ENCODE results near the gene NUTF2.

NUTF2 gene

DNA sequence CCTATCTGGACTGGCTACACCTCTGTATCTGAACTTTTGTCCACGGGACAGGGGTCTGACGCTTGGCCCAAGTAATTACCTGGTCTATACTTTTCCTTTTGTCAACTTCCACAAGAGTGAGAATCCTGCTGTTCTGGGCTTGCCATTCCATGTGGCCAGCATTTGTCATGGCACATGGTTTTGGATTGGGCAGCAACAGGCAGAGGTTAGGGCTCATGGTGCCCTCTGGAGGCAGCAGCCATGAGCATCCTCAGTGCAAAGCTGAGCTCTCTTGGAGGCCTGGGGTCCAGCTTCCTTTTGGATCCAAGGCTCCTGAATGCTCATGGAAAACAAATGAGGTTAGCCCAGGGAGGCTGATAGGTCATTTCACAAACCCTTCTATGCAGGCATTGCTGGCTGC lies 18.6 kb downstream of the NUTF2 start:
- peak; percentile 35 for DNase-seq

DNA sequence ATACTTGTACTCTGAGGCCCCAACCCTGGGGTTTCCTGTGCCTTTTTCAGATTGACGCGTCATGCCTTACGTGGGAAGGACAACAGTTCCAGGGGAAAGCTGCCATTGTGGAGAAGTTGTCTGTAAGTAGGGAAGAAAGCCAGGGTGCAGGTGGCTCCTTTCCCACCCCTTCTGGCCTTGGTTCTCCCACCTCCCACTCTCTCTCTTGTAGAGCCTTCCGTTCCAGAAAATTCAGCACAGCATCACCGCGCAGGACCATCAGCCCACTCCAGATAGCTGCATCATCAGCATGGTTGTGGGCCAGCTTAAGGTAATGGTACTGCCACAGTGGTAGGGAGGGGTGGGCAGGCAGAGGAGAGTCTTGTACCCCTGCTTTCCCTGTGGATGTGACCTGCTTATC lies 21.6 kb downstream of the NUTF2 start:
- no peak for DNase-seq

DNA sequence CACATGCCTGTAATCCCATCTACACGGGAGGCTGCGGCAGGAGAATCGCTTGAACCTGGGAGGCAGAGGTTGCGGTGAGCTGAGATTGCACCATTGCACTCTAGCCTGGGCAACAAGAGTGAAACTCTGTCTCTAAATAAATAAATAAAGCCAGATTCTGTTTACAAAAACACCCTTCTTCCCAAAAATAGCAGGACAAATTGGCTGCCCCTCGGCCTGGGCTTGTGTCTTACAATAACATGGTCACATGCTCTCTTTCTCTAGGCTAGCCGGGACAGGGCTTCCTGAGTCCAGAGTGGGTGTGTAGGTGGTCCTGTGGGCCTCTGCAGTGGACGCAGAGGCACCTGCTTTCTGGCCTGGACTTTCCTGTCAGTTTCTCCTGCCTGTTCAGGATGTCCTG lies 22.9 kb downstream of the NUTF2 start:
- DNase-seq = no peak

DNA sequence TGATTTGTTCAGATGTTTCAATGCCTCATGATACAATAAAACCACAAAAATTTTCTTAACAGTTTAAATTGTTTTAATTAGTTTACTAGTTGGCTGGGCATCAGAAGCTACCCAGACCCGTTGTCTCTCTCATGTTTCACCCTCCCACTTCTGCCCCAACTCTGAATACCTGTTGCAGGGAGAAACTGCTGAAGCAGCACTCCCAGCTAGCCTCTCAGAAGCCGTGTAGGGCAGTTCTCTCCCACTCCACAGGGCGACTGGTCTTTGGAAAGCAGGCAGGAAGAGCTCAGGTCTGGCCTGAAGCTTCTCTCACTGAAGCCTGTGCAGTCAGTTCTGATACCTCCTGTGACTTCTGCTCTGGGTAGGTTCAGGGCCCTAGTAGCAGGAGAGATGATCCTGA lies 24.5 kb downstream of the NUTF2 start:
- DNase-seq = no peak

DNA sequence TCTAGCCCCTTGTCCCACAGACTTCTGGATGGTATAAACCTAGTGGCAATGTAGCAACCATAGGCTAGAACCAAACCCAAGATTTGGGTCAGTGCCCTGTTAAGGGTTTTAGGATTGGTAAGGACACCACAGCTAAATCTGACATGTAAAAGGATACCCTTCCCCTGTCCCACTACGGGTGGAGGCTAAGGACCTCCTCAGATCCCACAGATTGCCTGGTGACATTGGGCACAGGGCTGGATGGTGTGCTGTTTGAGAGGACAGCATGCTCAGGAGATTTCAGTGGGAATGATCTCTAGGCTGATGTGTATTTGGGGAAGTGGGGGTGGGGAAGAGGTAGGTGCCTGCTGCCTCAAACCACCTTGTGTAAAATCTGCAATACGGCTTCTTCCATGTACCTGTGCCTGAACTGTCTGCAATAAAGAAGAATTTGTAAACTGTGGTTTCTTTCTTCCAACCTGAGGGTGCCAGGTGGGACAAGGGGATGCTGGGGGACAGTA lies 25.4 kb downstream of the NUTF2 start:
- no peak for DNase-seq

DNA sequence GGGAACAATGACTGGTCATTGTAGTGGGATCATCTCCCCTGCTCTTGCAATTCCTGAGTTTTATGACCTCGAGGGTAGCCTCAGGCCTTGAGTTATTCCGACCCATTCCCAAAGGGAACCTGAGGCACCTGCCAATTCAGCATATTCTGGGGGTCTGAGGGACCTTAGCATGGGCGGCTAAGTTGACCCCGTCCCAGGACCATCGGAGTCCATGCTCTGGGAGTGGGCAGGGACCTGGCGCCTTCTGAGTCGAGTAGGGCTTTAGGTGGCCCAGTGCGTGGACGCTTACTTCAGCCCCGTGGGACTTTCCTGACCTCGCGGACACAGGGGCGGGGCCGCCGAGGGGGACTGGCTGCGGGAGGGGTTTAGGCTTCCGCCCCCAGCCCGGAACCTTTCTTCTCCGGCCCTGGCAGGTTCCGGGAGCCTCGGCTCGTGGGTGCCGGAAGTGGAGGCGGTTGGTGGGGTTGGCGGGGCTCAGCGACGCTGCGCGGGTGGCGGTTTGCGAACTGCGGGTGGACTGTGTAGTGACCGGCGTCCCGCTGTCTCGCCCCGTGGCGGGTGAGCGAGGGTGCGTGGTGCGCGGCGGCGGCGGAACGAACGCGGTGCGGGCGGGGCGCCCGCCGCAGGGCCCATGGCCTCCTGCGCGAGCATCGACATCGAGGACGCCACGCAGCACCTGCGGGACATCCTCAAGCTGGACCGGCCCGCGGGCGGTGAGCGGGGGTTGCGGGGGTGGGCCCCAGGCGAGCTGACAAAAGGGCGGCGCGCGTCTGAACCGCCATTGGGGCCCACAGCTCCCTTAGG lies 26.1 kb downstream of the NUTF2 start, which contains the start of gene EDC4:
EDC4 (plus strand) TSS at position 422 of the 804 bp plus-strand sequence; CDS start at position 632, 210 bp downstream.
- DNase-seq = peak; percentile 91

DNA sequence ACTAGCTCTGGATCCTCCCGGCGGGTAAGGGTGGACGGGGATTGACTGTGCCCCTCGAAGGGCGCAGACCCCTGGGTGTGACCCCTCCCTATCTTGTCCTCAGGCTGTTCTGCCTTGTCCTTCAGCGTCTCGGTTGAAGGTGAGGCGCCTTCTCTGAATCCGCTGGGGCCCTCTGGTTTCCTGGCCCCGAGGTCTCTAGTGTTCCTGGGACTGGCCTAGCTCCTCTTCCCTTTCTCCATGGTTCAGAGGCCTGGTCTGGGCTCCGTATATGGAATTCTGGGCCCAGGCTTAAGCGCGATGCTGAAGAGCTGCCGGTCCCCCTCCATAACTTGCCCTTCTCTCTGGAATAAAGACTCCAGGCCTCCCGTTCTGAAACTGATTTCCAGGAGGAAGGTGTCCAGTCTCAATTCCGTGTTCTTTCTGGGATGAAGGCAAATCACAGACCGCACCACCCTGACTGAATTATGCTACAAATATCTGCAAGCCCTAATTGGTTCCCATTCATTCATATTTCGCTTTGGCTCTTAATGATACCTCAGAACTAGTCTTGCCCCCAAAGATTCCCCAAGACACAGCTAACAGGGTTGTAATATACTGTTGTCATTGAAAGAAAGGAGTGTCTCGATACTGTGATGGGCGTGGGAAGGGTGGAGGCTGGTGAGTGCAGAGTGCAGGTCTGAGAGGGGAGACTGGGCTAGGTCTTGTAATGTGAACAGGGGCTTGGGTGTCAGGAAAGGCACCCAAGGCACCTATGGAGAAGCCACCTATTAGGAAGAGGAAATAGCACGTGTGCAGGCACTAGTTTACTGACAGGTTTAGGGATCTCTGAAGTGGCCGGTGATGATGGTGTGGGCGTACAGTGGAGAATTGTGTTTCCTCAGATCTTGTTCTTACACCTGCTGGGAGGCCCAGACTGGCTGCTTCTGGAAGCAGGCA lies 27.0 kb downstream of the NUTF2 start:
- no peak for DNase-seq

DNA sequence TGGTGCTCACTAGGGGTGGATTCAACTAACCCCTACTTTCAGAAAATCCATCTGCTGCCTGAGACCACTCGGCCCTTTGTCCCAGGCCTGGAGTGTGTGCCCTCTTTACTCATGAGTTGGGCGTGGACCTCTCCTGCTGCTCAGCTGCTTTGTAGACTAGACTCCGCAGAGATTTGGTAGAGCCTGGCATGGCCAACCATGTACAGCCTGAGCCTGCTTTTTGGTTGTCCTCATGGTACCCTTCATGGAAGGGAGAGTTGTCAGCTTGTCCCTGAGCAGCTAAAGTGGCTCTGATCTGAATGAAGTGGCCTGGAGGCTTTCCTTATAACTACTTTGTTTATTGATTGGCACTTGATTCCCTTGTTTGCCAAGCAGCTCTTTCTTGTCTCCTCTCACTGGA lies 27.6 kb downstream of the NUTF2 start:
- DNase-seq = no peak

DNA sequence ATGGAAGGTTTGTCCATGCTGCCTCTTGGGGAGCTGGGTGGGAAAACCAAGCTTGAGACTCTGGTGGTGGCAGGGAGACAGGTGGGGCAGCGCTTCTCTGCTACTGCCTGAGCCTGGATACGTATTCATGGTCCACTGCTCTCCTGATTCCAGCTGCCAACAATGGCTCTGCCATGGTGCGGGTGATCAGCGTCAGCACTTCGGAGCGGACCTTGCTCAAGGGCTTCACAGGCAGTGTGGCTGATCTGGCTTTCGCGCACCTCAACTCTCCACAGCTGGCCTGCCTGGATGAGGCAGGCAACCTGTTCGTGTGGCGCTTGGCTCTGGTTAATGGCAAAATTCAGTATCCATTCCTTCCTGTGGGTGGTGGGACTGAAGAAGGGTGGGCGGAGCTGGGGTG lies 30.3 kb downstream of the NUTF2 start:
- no peak for DNase-seq

DNA sequence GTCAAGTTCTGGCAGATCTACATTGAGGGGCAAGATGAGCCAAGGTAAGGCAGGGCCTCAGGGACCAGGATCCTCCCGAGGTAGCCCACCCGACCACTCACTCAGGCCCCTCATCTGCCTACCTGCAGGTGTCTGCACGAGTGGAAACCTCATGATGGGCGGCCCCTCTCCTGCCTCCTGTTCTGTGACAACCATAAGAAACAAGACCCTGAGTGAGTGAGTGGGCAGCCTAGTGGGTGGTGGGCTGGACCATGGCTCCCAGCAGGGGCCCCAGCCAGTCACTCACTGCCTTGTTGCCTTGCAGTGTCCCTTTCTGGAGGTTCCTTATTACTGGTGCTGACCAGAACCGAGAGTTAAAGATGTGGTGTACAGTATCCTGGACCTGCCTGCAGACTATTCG lies 31.5 kb downstream of the NUTF2 start:
- DNase-seq = no peak

DNA sequence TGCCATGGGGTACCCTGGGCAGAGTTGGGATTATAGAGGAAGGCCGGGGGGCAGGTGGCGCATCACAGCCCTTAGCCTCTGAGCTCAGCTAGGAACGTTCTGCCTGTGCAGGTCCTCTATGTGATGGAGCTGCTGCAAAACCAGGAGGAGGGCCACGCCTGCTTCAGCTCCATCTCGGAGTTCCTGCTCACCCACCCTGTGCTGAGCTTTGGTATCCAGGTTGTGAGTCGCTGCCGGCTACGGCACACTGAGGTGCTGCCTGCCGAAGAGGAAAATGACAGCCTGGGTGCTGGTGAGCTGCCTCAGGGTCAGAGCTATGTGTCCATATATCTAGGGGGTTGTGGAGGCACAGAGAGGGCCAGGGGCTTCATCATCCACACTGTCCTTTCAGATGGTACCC lies 32.1 kb downstream of the NUTF2 start:
- no peak for DNase-seq

DNA sequence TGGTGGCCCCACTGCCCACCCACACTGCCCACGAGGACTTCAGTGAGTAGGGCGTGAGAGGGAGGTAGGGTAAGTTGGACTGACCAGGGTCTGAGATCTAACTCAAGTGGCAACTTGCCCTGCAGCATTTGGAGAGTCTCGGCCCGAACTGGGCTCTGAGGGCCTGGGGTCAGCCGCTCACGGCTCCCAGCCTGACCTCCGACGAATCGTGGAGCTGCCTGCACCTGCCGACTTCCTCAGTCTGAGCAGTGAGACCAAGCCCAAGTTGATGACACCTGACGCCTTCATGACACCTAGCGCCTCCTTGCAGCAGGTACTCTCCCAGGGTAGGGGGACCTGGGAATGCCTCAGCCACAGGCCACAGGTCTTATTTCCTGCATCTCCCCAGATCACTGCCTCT lies 32.7 kb downstream of the NUTF2 start:
- no peak for DNase-seq

DNA sequence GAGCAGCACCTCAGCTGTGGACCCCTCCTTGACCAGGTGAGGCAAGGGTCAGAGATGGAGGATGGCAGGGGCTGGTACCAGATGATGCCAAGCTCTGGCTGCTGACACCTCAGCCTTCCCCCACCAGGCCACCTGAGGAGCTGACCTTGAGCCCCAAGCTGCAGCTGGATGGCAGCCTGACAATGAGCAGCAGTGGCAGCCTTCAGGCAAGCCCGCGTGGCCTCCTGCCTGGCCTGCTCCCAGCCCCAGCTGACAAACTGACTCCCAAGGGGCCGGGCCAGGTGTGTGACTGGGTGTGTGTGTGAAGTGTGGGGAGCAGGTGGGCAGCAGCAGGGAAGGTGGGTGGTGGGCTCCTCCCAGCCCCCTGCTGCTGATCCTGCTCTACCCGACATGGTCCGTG lies 33.2 kb downstream of the NUTF2 start:
- no peak for DNase-seq

DNA sequence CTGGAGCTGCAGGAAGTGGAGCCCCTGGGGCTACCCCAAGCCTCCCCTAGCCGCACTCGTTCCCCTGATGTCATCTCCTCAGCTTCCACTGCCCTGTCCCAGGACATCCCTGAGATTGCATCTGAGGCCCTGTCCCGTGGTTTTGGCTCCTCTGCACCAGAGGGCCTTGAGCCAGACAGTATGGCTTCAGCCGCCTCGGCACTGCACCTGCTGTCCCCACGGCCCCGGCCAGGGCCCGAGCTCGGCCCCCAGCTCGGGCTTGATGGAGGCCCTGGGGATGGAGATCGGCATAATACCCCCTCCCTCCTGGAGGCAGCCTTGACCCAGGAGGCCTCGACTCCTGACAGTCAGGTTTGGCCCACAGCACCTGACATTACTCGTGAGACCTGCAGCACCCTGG lies 33.9 kb downstream of the NUTF2 start:
- no peak for DNase-seq

DNA sequence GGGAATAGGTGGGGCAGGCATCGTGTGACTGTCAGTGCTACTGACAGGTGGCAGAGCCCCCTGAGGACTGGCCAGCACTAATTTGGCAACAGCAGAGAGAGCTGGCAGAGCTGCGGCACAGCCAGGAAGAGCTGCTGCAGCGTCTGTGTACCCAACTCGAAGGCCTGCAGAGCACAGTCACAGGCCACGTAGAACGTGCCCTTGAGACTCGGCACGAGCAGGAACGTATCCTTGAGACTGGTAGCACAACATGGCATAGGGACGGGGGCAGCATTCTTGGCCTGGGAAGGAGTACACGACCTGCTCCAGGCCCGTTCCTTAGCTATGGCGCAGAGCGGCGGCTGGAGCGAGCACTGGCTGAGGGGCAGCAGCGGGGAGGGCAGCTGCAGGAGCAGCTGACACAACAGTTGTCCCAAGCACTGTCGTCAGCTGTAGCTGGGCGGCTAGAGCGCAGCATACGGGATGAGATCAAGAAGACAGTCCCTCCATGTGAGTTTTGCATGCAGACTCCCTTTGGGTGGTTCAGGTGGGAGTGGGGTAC lies 35.0 kb downstream of the NUTF2 start:
- no peak for DNase-seq

DNA sequence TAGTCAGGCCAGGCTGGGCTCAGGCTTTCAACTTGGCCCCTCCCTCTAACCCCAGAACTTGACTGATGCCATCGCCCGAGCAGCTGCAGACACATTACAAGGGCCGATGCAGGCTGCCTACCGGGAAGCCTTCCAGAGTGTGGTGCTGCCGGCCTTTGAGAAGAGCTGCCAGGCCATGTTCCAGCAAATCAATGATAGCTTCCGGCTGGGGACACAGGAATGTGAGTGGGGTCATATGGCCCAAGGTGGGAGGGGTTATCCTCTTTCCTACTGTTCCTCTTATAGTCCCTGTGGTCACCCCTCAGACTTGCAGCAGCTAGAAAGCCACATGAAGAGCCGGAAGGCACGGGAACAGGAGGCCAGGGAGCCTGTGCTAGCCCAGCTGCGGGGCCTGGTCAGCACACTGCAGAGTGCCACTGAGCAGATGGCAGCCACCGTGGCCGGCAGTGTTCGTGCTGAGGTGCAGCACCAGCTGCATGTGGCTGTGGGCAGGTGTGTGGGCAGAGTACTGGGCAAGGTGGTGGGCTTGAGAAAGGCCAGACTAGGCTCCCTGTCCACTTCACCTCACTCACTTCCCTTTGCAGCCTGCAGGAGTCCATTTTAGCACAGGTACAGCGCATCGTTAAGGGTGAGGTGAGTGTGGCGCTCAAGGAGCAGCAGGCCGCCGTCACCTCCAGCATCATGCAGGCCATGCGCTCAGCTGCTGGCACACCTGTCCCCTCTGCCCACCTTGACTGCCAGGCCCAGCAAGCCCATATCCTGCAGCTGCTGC lies 35.8 kb downstream of the NUTF2 start:
- no peak for DNase-seq

DNA sequence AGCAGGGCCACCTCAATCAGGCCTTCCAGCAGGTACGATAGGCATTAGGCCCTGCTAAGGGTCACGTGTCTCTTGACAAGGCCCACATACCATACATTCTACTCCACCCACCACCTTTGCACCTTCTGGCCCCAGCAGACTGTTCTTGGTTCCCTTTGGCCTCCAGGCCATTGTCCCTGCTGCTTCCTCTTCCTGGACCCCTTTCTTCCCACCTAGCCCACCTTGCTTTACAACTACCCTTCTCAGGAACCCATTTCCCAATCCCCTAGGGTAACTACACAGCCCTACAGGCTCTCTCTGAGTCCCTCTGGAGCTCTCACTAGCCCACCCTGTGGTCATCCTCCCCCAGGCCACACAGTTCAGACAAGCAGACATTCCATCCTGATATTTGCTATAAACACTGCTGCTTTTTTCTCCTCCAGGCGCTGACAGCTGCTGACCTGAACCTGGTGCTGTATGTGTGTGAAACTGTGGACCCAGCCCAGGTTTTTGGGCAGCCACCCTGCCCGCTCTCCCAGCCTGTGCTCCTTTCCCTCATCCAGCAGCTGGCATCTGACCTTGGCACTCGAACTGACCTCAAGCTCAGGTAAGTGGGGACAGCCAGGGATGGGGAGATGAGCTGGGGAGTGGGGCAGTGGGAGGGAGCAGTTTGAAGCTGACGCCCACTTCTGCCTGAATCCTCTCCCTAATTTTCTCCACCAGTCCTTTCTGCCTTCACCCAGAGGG lies 36.6 kb downstream of the NUTF2 start:
- DNase-seq = no peak

DNA sequence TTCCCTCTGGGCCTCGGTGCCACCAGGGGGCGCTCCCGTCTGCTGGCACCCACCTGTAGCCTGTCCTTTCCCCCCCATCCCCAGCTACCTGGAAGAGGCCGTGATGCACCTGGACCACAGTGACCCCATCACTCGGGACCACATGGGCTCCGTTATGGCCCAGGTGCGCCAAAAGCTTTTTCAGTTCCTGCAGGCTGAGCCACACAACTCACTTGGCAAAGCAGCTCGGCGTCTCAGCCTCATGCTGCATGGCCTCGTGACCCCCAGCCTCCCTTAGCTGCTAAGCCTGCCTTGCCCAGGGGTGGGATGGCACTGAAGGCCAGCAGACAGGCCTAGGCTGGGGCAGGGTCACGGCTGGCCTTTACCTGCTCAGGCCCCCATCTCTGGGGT lies 37.1 kb downstream of the NUTF2 start:
- DNase-seq = peak; percentile 74

DNA sequence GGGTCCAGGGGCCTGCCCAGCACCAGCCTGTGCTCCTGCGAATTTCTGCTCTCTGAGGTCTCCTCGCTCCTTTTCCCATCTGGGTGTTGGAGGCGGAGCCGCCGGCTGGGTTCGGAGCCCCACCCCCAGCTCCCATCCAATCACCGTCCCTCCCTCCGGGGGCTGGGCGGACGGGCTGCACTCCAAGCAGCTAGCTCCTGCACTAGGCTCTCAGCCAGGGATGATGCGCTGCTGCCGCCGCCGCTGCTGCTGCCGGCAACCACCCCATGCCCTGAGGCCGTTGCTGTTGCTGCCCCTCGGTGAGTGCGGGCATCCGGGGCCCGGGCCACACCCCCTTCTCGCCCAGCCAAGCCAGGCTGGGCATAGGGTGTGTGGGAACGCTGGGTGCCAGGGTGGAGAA lies 38.0 kb downstream of the NUTF2 start, which contains the start of gene NRN1L:
NRN1L (plus strand) TSS at position 202 of the 400 bp plus-strand sequence; CDS start at position 221, 19 bp downstream.
- DNase-seq = no peak

DNA sequence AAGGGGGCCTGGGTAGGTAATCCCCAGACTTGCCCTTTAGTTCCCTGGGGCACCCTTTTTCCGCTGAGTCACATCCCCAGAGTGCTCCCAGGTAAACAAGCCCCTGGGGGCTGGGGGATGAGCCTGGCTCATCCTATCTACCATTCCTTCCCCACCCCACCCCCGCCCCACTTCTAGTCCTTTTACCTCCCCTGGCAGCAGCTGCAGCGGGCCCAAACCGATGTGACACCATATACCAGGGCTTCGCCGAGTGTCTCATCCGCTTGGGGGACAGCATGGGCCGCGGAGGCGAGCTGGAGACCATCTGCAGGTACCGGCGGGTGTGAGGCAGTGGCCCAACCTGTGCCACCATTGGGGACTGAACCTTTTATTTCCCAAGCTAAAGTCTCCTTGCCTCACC lies 38.8 kb downstream of the NUTF2 start:
- DNase-seq = no peak

DNA sequence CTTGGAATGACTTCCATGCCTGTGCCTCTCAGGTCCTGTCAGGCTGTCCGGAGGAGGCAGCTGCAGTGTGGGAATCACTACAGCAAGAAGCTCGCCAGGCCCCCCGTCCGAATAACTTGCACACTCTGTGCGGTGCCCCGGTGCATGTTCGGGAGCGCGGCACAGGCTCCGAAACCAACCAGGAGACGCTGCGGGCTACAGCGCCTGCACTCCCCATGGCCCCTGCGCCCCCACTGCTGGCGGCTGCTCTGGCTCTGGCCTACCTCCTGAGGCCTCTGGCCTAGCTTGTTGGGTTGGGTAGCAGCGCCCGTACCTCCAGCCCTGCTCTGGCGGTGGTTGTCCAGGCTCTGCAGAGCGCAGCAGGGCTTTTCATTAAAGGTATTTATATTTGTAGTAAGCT lies 39.2 kb downstream of the NUTF2 start:
- no peak for DNase-seq

DNA sequence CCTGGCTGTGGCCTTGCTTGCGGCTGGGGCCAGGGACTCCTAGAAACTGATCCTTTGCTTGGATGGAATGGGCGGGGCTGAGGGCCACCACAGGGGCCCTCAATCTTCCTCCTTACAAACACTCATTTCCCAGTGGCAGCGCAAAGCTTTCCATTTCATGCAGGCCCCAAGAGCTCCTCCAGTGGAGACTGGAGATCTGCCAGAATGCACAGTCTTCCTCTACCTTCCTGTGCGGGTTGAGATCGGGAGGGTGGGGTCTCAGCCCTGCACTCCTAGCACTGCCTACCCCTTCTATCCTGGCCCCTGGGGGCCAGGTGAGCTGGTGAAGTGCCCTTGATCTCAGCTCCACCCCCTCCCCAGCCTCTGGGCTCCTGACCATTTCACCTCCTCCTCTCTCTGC lies 39.7 kb downstream of the NUTF2 start:
- no peak for DNase-seq
